Endothelial cell of umbilical vein (primary cell): ENCODE data around the gene ZNF593.

Experiments used
- CTCF ChIP-seq, 2 donors: IDR thresholded peaks; 1 replicate in 1 of 2; 2 replicates in 1 of 2; pipeline ENCODE4 v1.5.1; 2011; ENCODE audit warnings: low read length in 2 of 2, mild to moderate bottlenecking in 2 of 2, moderate library complexity in 2 of 2, control low read depth in 1 of 2, inconsistent platforms in 1 of 2, low read depth in 1 of 2; ENCODE audit not compliant: insufficient read depth in 1 of 2; ENCODE audit errors: extremely low read depth in 1 of 2
- POLR2AphosphoS5 ChIP-seq: IDR thresholded peaks from 2 replicates; pipeline ENCODE4 v1.6.1; 2012; ENCODE audit warnings: low read depth, mild to moderate bottlenecking, control low read depth, low read length, moderate library complexity; ENCODE audit not compliant: insufficient read depth

- TF ChIP-seq CTCF (IDR thresholded peaks at IDR 0.05; ENCODE audit: extremely low read depth in 1 of 2, insufficient read depth in 1 of 2, low read depth in 1 of 2, low read length in 2 of 2): no peak
- TF ChIP-seq POLR2AphosphoS5: no peak
Observed at GRCh38 chr1:26169198-26169554, 532 bp upstream of the ZNF593 start.
